K562 (cell line): ENCODE results near the gene YES1. TPM values are rescaled to one million over a fixed set of nuclear protein-coding genes. Genes with fewer than 3 reads are reported as not detected.

Source experiments
- ARID4B ChIP-seq: sonication (generic); formaldehyde crosslinking; IDR thresholded peaks from 2 replicates; pipeline ENCODE4 v1.8.0; 2022; ENCODE audit warnings: mild to moderate bottlenecking, missing genetic modification reagents
- E2F6 ChIP-seq, 2 experiments: IDR thresholded peaks; 2 replicates each; pipeline ENCODE4 v1.6.1; 2011; ENCODE audit warnings: borderline replicate concordance in 1 of 2, control low read depth in 1 of 2, low read depth in 1 of 2, low read length in 1 of 2, mild to moderate bottlenecking in 1 of 2, mixed read lengths in 1 of 2, moderate library complexity in 1 of 2; ENCODE audit not compliant: insufficient read depth in 1 of 2, insufficient read length in 1 of 2, poor library complexity in 1 of 2, severe bottlenecking in 1 of 2; ENCODE audit errors: extremely low read depth in 1 of 2
- polyA plus RNA-seq, 8 experiments: library from polyadenylated mRNA; depleted of rRNA in 4 of 8; stranded (reverse) in 5 of 8; unstranded in 3 of 8; fragments of >200 nt; fragmentation: Nextera tagmentation in 2 of 8; fragmentation: Illumina TruSeq in 1 of 8; extraction: Ambion mirVana in 2 of 8; extraction: Trizol in 1 of 8; gene quantifications; 2 replicates each; pipeline versions ENCODE4 v1.2.1 to v1.2.3, GENCODE V29; 2011 to 2014; ENCODE audit warnings: inconsistent platforms in 1 of 8, missing spikeins in 1 of 8
- total RNA-seq, 7 experiments: library from RNA; depleted of rRNA in 6 of 7; stranded (reverse); fragments of >200 nt in 6 of 7; fragmentation: Illumina TruSeq in 2 of 7; extraction: Trizol in 2 of 7; gene quantifications; 2 replicates each; pipeline versions ENCODE4 v1.2.1 to v1.2.3, GENCODE V29; 2011 to 2021; ENCODE audit warnings: low replicate concordance in 1 of 7

The YES1 gene
- total and polyA plus RNA-seq, 9 of the 15 experiments (the other 6 are each of a cell fraction or from before 2014, with no cell fraction given), result 37.2 to 115 (median 77.7) TPM

- TF ChIP-seq ARID4B (CRISPR knock-in tag), result peak; percentile 84
- TF ChIP-seq E2F6 (IDR thresholded peaks at IDR 0.05; ENCODE audit: borderline replicate concordance in 1 of 2, extremely low read depth in 1 of 2, insufficient read depth in 1 of 2, insufficient read length in 1 of 2, low read depth in 1 of 2, low read length in 1 of 2, poor library complexity in 1 of 2, severe bottlenecking in 1 of 2), result peak; percentile 48 to 93
Measured at GRCh38 chr18:712401-713134, 99.5 kb downstream of the YES1 start, which contains the start of gene ENOSF1 (continued).
